Kidney tubule cell (primary cell): ENCODE measurements around the gene SAMHD1.

Source experiments
- DNase-seq: peaks from one replicate; pipeline ENCODE4 v3.0.0-alpha.2; 2018; ENCODE audit warnings: low spot score

The SAMHD1 gene

DNA sequence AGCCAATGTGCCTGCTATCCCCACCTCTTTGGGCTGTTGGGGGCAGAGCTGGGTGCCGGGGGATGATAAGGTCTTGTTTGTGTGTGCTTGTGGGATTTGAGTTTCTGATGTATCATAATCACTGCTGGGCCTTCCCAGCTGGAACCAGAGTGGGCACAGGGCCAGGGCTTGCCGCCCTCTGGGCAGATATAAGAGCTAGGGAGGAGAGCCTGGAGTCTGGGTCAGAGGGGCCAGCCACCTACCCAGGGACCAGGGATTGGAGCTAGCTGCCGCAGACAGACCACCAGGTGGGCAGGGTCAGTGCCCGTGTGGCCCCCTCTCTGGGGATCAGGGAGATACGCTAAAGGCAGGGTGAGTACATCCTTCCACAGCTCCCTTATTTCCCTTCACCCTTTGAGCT, 78.7 kb downstream of the SAMHD1 start:
- peak; percentile 48 for DNase-seq

DNA sequence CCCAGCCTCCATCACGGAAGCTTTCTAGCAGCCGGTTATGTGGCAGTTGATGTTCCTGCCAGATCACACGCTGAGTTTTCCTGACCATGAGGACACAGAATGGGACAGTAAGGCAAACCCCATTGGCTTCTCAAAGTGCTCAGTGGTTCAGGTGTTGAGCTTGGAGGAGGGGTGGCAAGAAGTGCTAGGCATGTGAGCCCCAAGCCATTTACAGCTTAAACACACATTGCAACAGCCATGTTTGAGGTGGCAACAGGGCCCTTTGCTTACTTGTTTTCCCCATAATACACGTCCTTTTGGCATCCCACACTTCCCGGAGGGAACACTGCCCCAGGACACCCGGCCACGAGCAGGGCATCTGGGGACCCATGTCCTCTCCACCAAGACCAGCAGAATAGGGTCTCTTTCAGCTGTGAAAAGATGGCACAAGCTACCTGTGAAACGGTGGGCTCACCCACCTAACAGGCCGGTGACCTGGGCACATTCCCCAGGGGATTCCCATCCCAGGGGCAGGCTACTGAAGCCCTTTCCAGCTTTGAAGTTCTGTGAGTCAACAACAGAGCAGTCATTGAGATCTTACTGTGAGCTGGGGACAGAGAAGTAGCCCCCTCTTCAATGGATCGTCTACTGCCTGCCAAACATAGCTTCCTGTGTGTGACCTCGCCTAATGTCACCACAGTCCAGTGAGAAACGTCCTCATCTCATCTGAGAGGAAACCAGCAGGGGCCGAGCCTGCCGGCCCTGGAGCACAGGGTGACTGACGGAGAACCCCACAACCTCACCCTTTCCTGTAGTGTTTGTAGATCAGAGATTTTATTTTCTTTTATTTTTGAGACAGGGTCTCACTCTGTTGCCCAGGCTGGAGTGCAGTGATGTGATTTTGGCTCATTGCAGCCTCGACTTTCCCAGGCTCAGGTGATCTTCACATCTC, 79.6 kb downstream of the SAMHD1 start:
- peak; percentile 54 for DNase-seq

DNA sequence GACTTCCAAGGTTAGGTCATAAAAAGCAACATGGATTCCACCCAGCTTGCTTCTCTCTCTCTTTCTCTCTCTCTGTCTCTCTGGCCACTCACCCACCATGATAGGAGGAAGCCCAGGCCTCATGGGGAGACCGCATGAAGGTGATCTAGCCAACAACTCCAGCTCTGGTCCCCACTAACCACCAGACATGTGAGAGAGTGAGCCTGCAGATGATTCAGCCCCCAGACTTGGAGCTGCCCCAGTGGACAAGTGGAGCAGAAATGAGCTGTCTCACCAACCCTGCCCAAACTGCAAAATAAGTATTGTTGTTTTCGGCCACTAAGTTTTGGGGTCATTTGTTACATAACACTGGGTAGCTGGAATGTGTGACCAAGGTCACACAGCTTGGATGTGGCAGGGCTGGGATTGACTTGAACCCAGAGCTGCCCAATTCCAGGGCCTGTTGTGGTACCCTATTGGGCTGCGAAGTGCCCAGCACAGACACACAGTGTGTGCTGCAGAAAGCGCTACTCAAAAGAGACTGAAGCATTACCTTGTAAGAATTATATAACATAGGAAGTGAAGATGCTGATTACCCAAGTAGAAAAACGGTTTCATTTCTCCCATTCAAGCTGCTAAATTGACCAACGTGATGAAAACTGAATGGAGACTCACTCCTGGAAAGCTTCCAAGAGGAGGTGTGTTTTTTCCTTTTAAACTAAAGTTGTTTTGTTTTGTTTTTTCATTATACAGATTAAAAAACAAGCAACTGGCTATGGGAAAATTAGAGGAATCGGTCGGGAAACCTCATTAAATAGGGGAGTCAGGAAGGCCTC, 84.6 kb downstream of the SAMHD1 start:
- DNase-seq, result peak; percentile 88

DNA sequence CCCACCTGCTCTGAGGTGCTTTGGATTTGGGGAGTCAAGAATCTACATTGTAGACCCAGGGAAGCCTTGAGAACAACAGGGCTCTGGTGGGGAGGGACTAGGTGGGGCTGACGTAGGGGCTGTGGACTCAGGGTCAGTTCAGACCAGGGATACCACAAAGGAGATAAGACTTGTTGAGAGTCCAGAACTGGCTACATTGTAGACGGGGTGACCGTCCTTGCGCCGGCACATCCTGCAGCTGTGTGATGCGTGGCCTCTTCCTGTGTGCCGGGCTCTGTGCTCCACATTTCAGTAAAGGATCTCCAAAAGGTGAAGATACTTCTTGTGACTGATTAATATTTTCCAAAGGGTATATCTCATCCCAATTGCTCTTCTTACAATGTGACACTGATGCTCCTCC, 85.3 kb downstream of the SAMHD1 start:
- no peak for DNase-seq

DNA sequence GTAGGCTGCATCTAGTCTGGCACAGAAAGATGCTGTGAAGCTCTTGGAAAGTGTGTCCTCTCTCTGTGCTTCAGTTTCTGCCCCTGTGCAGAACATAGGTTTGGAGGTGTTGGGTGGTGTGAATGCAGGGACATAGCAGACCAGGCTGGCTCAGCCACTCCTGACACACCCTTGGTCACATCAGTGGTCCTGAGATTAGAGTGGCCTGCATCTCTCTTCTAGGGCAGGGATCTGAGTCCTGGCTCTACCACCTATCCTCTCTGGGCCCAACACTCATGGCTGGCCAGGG, 85.7 kb downstream of the SAMHD1 start:
- no peak for DNase-seq

DNA sequence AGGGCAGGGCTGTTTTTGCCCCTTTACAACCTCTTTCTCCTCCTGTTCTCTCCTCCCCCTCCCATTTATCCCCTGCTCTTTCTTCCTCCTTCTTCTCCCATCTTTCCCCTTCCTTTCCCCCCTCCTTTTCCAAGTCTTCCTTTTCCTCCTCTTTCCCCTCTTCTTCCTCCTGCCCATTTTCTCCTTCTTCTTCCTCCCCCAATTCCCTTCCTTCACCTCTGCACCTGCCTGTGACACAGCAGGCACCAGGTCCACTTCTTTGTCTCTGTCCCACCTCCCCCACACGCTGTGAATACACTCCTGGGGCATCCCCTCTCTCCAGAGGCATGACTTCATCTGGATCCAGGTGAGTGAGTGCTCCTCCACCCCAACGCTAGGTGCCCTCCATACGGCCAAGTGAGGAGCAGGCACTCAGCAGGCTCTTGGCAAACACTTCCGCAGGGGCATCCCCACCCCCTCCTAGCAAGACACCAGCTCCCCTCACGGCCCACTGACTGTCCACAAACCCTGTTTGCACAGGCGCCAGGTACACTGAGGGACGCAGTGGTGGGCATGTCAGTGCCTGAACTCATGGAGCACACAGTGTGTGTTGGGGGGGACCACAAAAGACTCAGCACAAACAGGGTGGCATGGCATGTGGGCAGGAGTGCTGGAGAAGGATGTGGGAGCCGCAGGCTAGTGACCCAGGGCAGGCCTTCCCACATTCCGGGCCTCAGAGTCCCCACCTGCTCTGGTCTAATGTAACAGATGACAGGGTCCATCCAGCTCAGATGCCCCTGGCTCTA, 86.2 kb downstream of the SAMHD1 start:
- peak; percentile 82 for DNase-seq

DNA sequence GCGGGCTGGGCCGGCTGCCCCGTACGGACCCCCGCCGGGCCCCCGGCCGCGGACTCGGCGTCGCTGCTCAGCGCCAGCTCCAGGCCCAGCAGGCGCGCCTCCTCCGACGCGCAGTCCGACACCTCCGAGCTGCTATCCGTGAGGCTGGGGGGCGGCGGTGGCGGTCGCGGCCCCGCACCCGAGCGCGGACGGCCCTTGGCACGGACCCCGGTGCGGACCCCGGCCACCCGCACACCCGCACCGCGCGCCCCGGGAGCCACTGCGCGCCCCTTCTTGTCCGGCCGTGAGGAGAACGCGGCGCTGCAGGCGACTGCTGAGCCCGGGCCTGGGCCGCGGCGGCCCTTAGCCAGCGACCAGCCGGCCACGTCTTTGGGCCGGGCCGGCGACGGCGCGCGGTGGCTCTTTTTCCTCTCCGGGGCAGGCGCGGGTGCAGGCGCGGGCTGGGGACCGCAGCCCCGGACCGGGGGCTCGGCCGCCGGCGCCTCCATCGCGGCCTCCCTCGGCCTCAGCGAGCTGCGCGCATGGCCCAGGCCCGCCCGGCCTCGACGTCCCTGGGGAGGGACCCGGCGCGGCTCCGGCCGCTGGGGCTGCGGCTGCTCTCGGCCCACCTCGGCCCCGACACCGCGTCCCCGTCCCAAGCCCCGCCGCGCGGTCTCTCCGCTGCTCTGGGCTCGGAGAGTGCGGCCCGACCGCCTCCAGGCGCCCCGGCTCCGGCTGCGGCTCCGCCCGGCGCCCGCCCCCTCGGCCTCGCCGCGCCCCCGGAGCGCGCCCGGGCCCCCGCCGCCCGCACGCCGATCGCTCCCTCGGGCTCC, 88.4 kb downstream of the SAMHD1 start:
- DNase-seq, result no peak

DNA sequence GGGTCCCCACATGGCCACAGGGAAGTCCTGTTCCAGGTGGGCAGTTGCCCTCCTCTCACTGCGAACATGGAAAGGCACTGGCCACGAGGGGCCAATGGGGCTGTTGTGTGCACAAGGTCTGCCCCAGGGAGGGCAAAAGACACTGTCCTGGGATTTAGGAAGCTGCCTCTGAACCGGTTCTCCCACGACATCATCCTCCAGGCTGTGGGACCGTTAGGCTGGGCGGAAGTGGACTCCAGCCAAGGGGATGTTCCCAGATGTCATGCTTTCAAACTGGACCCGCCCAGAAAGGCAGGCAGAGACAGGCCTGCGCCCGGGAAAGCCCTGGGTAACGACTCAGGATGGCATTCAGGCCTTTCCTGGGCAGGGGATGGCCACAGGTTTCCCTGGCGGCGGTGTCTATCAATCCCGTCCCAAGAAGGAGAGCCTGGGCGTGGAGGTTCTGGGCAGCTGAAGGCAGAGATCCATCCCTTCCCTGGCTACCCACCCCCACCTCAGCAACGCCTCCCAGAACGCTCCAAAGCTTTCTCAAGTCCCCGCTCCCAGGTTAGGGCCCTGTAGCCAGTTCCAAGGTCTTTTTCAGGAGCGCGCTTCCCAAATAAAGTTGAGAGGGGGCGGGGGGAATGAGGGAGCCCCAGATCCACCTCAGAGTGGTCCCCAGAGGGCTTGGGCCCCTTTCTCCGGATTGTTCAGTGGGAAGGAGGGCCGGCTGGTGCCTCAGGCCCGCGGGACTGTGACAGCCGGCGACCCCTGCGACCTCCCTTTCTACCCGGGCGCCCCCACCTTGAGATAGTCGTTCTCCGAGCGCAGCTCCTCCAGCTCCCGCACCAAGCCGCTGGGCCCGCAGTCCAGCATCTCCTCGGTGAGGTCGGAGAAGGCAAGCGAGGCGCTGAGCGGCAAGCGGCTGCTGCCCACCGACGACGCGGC, 89.4 kb downstream of the SAMHD1 start:
- DNase-seq, result peak; percentile 91

DNA sequence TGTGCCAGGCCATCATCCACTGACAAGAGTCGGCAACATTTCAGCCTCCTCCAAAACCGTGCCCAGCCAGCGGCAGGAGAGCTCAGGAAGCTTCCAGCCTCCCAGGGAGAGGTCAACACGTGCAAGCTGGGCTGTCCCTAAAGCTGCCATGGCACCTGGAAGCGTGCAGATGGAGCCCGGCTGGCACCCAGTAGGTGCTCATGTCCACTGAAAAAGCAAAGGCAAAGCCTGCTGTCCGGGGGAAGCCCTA, 90.0 kb downstream of the SAMHD1 start:
- DNase-seq, result no peak

DNA sequence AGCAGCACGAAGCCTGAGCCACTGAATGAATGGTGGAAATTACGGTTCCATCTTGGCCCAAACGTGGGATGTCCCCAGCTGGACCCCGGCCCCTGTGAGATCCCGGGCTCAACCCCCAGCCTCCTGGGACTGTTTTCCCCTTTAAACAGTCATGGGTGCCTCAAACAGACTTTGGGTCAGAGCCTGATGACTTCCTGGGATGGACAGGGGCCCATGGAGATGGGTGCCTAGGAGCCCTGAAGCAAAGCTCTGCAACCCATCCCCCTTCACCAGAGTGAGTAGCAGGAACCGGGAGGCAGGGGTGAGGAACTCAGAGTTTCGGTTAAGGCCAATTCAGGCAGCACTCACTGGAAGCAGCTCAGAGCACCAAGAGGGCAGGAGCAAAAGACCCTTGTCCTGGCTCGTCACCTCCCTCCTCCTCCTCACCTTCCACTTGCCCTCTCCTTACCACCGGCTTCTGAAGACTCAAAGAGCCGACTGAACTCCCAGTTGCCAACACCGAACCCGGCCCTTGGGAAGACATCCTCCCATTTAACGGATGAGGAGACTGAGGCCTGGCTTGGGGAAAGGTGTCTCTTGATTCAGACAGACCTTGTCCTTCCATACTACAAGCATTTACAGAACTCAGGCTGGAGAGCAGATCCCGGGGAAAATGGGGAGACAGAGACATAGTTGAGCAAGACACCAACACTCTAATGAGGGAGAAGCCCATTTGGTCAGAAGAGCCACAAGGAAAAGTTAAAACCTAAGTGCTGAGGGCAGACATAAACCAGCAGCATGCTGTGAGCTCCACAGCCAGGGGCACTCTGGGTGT, 90.5 kb downstream of the SAMHD1 start:
- no peak for DNase-seq

DNA sequence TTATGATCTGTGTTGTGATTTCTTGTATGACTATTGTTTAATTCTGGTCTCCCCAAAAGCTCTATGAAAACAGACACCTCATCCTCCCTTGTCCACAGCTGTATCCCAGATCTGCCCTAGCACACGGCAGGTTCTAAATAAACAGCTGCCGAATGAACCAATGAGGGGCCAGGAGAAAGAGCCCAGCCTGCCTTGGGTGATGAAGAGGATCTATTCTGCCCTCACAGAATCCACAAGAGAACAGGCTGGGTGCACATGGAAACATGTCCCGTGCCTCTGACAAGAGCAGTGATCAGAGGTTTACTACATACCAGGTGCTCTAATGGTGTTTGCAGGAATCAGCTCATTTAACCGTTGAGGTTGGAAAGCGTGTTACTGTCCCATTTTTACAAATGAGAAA, 91.2 kb downstream of the SAMHD1 start:
- DNase-seq, result no peak

DNA sequence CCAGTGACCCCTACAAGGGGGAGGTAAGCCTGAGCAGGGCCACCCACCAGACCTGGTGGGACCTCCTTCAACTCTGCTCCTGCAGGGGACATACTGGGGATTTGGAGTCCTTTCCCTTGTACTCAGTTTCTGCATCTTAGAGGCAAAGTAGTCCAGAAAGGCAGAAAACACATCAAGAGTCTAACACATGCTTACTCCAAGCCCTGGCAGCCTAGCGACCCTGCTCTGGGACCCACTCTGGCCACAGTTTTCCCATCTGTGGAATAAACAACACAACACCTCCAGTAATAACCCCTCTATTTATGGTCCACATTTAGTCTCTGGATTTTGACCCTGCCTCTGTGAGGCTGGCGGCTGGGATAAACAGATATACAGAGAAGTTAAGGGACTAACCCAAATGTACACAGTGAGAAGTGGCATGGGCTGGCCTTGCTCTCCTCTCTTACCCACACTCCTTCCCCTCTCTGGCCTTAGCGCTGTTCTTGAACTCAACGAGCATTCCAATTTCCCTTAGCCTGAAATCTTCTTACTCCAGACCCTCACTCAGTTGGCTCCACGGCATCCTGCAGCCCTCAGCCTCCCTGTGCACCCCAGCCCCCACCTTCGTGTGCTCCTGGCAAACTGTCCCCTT, 91.7 kb downstream of the SAMHD1 start:
- DNase-seq, result no peak

DNA sequence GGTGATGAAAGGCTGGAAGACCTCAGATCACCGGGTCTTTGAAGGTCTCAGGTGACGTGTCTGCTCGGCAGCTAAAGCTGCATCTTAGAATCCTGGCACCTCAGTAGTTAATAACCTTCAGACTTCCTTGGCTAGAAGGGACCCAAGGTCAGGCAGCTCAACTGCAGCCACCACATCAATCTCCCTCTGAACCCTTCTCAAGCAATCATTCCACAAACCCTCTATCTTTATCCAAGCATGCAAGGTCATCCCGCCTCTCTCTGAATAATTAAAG, 92.3 kb downstream of the SAMHD1 start:
- no peak for DNase-seq

DNA sequence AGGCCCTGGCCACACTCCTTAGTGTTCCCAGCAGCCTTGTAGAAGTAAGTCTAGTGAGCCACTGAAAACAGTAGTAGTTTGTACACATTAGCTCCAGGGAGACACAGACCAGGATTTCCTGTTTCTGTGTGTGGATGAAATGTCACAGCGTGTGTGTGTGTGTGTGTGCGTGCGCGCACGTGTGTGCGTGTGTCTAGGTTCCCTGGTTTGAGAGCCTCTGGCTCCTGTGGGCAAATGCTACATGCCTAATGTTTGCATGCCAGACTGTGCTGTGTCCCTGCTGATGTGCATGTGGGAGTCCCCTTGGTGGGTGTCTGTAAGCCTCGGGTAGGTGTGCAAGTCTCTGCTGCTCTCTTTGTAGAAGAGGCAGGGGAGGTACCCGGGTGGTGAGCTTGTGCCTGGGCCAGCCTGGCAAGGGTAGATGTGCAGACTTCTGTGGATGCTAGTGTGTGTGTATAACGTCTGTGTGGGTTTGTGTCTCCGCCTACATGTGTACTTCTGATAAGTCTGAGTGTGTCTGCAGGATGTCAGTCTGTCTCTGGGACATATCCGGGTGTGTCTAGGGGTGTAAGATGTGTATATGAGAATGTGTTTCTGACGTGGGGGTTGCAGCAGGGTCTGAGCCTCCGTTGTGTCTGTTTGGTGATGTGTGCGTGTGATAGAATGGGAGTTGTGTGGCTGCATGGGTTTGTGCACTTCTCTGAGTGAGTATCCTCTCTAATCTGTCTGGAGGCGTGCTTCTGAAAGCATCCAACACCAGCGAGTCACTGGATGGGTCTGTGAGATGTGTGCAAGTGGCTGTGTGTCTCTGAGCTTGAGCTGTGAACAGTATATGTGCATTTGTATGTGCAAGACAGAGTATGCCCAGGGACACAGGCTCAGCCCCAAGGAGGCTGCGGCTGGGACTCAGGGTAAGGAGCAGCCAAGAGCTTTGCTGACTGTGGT, 94.5 kb downstream of the SAMHD1 start:
- DNase-seq, result no peak

DNA sequence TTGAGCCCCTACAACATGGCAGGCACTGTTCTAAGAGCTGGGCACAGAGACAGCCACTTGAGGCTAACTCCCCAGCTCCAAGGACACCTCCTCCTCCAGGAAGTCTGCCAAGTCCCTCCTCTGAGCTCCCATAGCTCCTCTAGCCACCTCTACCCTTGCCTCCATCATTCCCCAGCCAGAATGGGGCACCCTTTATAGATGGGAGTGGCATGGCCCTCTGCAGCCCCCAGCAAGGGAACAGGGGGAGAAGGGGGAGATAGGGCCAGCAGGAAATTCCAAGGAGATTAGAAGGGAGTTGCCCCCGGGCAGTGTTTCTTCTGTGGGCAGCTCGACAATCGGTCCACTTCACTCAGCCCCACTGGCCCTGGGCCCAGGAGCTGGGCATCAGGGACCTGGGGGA, 95.3 kb downstream of the SAMHD1 start:
- DNase-seq, result no peak

DNA sequence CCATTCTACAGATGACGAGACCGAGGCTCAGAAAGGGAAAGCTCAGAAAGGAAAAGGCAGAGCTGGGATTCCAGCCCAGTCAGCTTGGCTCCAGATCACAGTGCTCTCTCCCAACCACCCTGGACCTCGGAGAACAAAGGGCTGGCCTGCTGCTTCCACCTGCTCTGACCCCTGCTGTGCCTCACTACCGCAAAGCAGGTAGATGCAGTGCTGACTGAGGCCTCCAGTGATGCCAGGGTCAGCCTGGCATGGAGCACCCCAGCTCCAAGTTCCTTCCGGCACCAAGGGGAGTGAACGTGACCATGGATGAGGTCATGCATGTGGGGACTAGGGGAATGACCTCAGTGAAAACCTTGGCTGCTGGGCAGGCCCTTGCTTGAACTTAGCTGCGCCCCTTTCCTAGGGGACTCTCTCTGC, 96.3 kb downstream of the SAMHD1 start:
- peak; percentile 54 for DNase-seq

DNA sequence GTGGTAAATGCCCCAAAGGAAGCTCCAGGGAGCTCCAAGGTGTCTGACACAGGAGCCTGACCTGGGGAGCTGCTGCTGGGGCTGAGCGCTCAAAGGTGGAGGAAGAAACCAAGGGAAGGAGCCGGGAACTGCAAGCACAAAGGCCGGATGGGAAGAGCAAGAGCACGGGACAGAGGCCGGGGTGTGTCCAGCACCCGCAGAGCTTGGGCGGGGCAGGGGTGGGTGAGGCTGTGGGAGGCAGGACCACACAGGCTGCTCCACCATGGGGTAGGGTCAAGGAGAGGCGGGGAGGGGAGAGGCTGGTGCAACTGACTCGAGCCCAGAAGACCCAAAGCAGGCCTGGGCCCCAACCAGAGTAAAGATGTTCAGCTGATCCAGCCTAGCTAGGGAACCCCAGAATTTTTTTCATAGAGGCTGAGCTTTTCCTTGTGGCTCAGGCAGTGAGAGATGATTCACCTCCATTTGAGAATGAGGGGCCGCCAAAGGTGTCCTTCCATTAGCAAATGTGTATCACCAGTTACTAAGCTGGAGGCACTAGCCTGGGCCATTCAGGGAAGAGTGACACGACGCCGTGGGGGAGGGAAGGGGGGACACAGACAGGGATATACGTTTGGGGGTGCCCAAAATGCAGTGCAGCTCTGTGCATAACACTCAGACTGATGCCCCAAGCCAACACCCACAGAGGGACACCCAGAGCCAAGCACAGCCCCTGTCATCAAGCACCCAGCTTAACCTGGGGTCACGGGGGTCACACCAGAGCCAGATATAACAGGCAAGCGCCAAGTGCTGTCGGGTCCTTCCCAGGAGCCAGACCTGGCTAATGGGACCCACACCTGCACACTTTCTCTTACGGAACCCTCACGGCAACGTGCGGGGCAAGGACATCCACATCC, 96.9 kb downstream of the SAMHD1 start:
- no peak for DNase-seq

DNA sequence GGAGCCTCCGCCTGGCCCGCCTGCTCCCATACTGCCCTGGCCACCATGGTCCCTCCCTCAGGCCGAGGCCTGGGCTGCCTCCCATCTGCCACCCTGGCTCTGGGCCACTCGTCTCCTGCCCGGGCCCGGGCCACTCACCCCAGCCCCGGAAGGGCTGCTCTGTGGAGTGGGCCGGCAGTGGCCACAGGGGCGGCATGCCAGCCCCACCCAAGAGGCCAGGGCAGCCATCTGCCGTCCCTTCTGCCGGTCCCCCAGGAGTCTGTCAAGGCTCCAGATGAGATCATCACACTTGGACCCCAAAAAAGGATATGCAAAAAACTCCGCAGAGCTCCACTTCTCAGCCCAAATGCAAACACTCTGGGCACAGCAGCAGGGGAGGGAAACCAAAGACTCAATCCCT, 99.3 kb downstream of the SAMHD1 start:
- DNase-seq, result no peak
